IMR-90 (cell line): ENCODE measurements around the gene GNG2. TPM values are rescaled to one million over a fixed set of nuclear protein-coding genes. Genes with fewer than 3 reads are reported as not detected.
A peak's percentile ranks its signal among the peaks of the same experiment; 100 is the strongest.

ENCODE experiments used
- ATAC-seq: fragments of 200-7000 bp; cut with Tn5 transposase; 2 replicates; pipeline ENCODE4 v1.9.1; 2020; ENCODE audit warnings: low read depth, mild to moderate bottlenecking, moderate library complexity
- BruUV-seq: library from RNA; stranded (reverse); fragments of 400-500 nt; replicated peaks from 2 replicates; lab custom pipeline; 2021; lab: Mats Ljungman, UMichigan
- CTCF ChIA-PET: fragments of 300-600 bp; formaldehyde crosslinking; extraction: SDS; loops from one replicate; lab custom pipeline; 2021; ENCODE audit warnings: antibody characterized with exemption; lab: Yijun Ruan, JAX
- POLR2A ChIA-PET: fragments of 300-600 bp; sonication (Branson Sonifier 250); formaldehyde crosslinking; loops from one replicate; lab custom pipeline; 2022; ENCODE audit warnings: antibody characterized with exemption; ENCODE audit not compliant: unreplicated experiment; lab: Charles Lee
- DNase-seq: peaks from one replicate; pipeline ENCODE4 v3.0.0; 2013
- H2AFZ ChIP-seq: replicated peaks from 2 replicates; pipeline ENCODE3; 2013; ENCODE audit warnings: low read length, mild to moderate bottlenecking; ENCODE audit not compliant: poor library complexity
- H2AK5ac ChIP-seq: 2 replicates; pipeline ENCODE4 v1.6.1; 2013; ENCODE audit warnings: low read depth, low read length, inconsistent platforms
- H2AK9ac ChIP-seq: replicated peaks from 2 replicates; pipeline ENCODE3; 2013; ENCODE audit warnings: mild to moderate bottlenecking, low read depth, low read length, moderate library complexity; ENCODE audit not compliant: poor library complexity
- H2BK120ac ChIP-seq: 2 replicates; pipeline ENCODE4 v1.6.1; 2013; ENCODE audit warnings: low read depth, low read length, inconsistent platforms
- H2BK15ac ChIP-seq: 3 replicates; pipeline ENCODE4 v1.6.1; 2013; ENCODE audit warnings: low read depth, low read length, inconsistent platforms
- H2BK20ac ChIP-seq: 2 replicates; pipeline ENCODE4 v1.6.1; 2013; ENCODE audit warnings: low read depth, mild to moderate bottlenecking, inconsistent platforms, low read length, moderate library complexity
- H2BK5ac ChIP-seq: 2 replicates; pipeline ENCODE4 v1.6.1; 2013; ENCODE audit warnings: mild to moderate bottlenecking, low read depth, low read length, inconsistent platforms; ENCODE audit not compliant: poor library complexity, severe bottlenecking
- H3K14ac ChIP-seq: replicated peaks from 2 replicates; pipeline ENCODE4 v1.6.1; 2013; ENCODE audit warnings: low read depth, low read length, inconsistent platforms
- H3K18ac ChIP-seq: 2 replicates; pipeline ENCODE4 v1.6.1; 2013; ENCODE audit warnings: low read depth, low read length, control low read depth
- H3K23ac ChIP-seq: 2 replicates; pipeline ENCODE4 v1.6.1; 2013; ENCODE audit warnings: low read depth, low read length, inconsistent platforms
- H3K27ac ChIP-seq: 2 replicates; pipeline ENCODE4 v1.5.1; 2013; ENCODE audit warnings: mild to moderate bottlenecking, control low read depth, low read length; ENCODE audit not compliant: insufficient read depth
- H3K27me3 ChIP-seq: 2 replicates; pipeline ENCODE4 v1.6.1; 2013; ENCODE audit warnings: low read length; ENCODE audit not compliant: control insufficient read depth, insufficient read depth
- H3K36me3 ChIP-seq: 2 replicates; pipeline ENCODE4 v1.6.1; 2013; ENCODE audit warnings: low read length, mixed read lengths; ENCODE audit not compliant: control insufficient read depth, insufficient read depth
- H3K4ac ChIP-seq: 2 replicates; pipeline ENCODE4 v1.6.1; 2013; ENCODE audit warnings: low read depth, low read length, inconsistent platforms
- H3K4me1 ChIP-seq: 2 replicates; pipeline ENCODE4 v1.6.1; 2013; ENCODE audit warnings: low read length, mixed read lengths; ENCODE audit not compliant: control insufficient read depth, insufficient read depth
- H3K4me2 ChIP-seq: 2 replicates; pipeline ENCODE4 v1.6.1; 2013; ENCODE audit warnings: low read depth, mild to moderate bottlenecking, control low read depth, low read length, moderate library complexity
- H3K4me3 ChIP-seq: 2 replicates; pipeline ENCODE4 v1.5.1; 2013; ENCODE audit warnings: low read depth, mild to moderate bottlenecking, control low read depth, low read length, moderate library complexity; ENCODE audit not compliant: insufficient read depth
- H3K56ac ChIP-seq: 2 replicates; pipeline ENCODE4 v1.6.1; 2013; ENCODE audit warnings: low read length, inconsistent platforms; ENCODE audit not compliant: insufficient read depth; ENCODE audit errors: extremely low read depth
- H3K79me1 ChIP-seq, 2 experiments: 2 replicates each; pipeline ENCODE4 v1.6.1; 2013; ENCODE audit warnings: low read length in 2 of 2, inconsistent platforms in 1 of 2, low read depth in 1 of 2
- H3K9ac ChIP-seq: 2 replicates; pipeline ENCODE4 v1.6.1; 2013; ENCODE audit warnings: low read depth, low read length, control low read depth
- H3K9me1 ChIP-seq: 2 replicates; pipeline ENCODE4 v1.6.1; 2013; ENCODE audit warnings: low read length, inconsistent platforms; ENCODE audit not compliant: insufficient read depth
- H3K9me3 ChIP-seq: 2 replicates; pipeline ENCODE4 v1.6.1; 2013; ENCODE audit warnings: low read length; ENCODE audit not compliant: control insufficient read depth, insufficient read depth
- H4K20me1 ChIP-seq: 2 replicates; pipeline ENCODE4 v1.6.1; 2013; ENCODE audit warnings: low read length, inconsistent platforms; ENCODE audit not compliant: insufficient read depth
- H4K5ac ChIP-seq: 2 replicates; pipeline ENCODE4 v1.6.1; 2013; ENCODE audit warnings: mild to moderate bottlenecking, low read depth, low read length, control low read depth
- H4K8ac ChIP-seq, 2 experiments: 2 replicates each; pipeline ENCODE4 v1.6.1; 2013; ENCODE audit warnings: low read depth in 2 of 2, low read length in 2 of 2, control low read depth in 1 of 2, inconsistent platforms in 1 of 2
- H4K91ac ChIP-seq: 2 replicates; pipeline ENCODE4 v1.6.1; 2013; ENCODE audit warnings: low read depth, low read length, inconsistent platforms; ENCODE audit not compliant: insufficient read depth
- CEBPB ChIP-seq: IDR thresholded peaks from 2 replicates; pipeline ENCODE4 v1.6.1; 2012; ENCODE audit warnings: low read depth, low read length, improper control_type of control experiment
- CHD1 ChIP-seq: IDR thresholded peaks from 2 replicates; pipeline ENCODE4 v1.6.1; 2012; ENCODE audit warnings: low read depth, low read length, improper control_type of control experiment
- POLR2A ChIP-seq: IDR thresholded peaks from 2 replicates; pipeline ENCODE4 v1.6.1; 2012; ENCODE audit warnings: mild to moderate bottlenecking, low read depth, low read length
- RCOR1 ChIP-seq: IDR thresholded peaks from 2 replicates; pipeline ENCODE4 v1.6.1; 2012; ENCODE audit warnings: mild to moderate bottlenecking, low read length, improper control_type of control experiment; ENCODE audit not compliant: insufficient replicate concordance
- SMC3 ChIP-seq: fragments of 150-350 bp; IDR thresholded peaks from 2 replicates; pipeline ENCODE4 v1.6.1; 2016; ENCODE audit warnings: low read depth, mild to moderate bottlenecking, antibody characterized with exemption, low read length, moderate library complexity
- WGBS, 2 experiments: methylation state at CpG; one replicate each; pipeline versions ENCODE4 v1.1.5 to v1.1.7; 2013; ENCODE audit warnings: missing lambda C conversion rate in 2 of 2; ENCODE audit not compliant: insufficient read length in 1 of 2; ENCODE audit errors: extremely low coverage in 2 of 2; 5-methylcytosine and 5-hydroxymethylcytosine counted together
- dilution Hi-C: fragments of 300-500 bp; cut with HindIII; formaldehyde crosslinking; loops from one replicate; pipeline ENCODE4 v1.14.3; 2018; ENCODE audit warnings: low sequenced_read_pairs; ENCODE audit not compliant: unreplicated experiment
- in situ Hi-C: fragments of 300-500 bp; cut with MboI; formaldehyde crosslinking; loops from 3 replicates; pipeline ENCODE4 v1.14.3; 2019; ENCODE audit warnings: low sequenced_read_pairs, inconsistent platforms, mixed read lengths
- intact Hi-C: fragments of 100-400 bp; cut with micrococcal nuclease; formaldehyde crosslinking; loops from 2 replicates; pipeline ENCODE4 v1.10.0; 2022
- polyA plus RNA-seq, 3 experiments: library from polyadenylated mRNA; depleted of rRNA; stranded (reverse); fragments of >200 nt; gene quantifications; 2 replicates each; pipeline ENCODE4 v1.2.3, GENCODE V29; 2012; ENCODE audit warnings: low replicate concordance in 1 of 3
- total RNA-seq: library from RNA; depleted of rRNA; stranded (reverse); fragments of >200 nt; gene quantifications from 2 replicates; pipeline ENCODE4 v1.2.3, GENCODE V29; 2012
- TF ChIP-seq, protein P1 (sequence below): fragments of 150-350 bp; IDR thresholded peaks from 2 replicates; pipeline ENCODE4 v1.6.1; 2016; ENCODE audit warnings: low read depth, mild to moderate bottlenecking, low read length, moderate library complexity, borderline replicate concordance

The GNG2 gene
- total and polyA plus RNA-seq, 2 of the 4 experiments (the other 2 are of a cell fraction): 13.1 to 14.6 TPM

DNA sequence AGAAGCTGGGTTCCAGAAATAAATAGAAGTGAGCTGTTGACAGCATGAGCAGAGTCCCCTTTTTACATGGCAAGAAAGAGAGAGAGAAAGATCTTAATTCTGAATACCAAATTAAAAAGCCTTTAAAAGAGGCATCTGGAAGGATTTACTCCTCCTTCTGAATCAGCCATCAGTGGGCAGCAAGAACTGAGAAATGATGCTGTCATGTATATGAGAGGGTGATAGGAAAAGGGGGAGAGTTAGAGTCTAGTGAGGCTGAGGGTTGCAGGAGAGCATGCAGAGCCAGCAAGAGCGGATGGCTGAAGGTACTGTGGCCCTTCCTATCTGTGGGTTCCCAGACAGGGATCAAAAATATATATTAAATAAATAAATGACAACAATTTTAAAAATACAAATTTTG is 34.5 kb upstream of the GNG2 start:
- DNase-seq (no peak), ATAC-seq (no peak)
- Histone ChIP-seq H3K56ac (no peak overlapping the region), H3K27me3 (no peaks in the 10 kb centered on the region), H3K36me3 (no peaks in the 10 kb centered on the region), H3K14ac (no peak overlapping the region), H2BK5ac (no peak overlapping the region), H3K4ac (no peak overlapping the region), H2AFZ (no peak overlapping the region), H4K20me1 (no peaks in the 10 kb centered on the region), H2AK5ac (peak overlapping the region; percentile 18; the same call in 1 of the 2 replicates), H3K23ac (no peak overlapping the region), H3K9me3 (no peaks in the 10 kb centered on the region), H4K91ac (no peak overlapping the region), H4K8ac (no peak overlapping the region), H2AK9ac (no peak overlapping the region), H3K9ac (no peak overlapping the region), H4K5ac (no peak overlapping the region), H3K79me1 (no peaks in the 10 kb centered on the region), H3K9me1 (peaks cover 8% of the 10 kb centered on the region), H3K4me2 (no peak overlapping the region), H3K18ac (no peak overlapping the region), H2BK120ac (no peak overlapping the region), H3K27ac (no peak overlapping the region), H2BK20ac (no peak overlapping the region), H3K4me1 (peaks cover 18% of the 10 kb centered on the region), H2BK15ac (no peak overlapping the region), H3K4me3 (no peak overlapping the region)
- dilution Hi-C loops: no loop called here
- ChIA-PET CTCF (no interaction called here), POLR2A (no interaction called here)
- BruUV-seq: no TSS peak
- no CpG with 5 or more reads among the region's 1 CpG for WGBS, 2 experiments
- intact Hi-C loops: no loop called here
- in situ Hi-C loops: no loop called here
- TF ChIP-seq CEBPB (no peak), RCOR1 (no peak), CHD1 (no peak), POLR2A (no peak), SMC3 (no peak)
- TF ChIP-seq, protein P1, sequence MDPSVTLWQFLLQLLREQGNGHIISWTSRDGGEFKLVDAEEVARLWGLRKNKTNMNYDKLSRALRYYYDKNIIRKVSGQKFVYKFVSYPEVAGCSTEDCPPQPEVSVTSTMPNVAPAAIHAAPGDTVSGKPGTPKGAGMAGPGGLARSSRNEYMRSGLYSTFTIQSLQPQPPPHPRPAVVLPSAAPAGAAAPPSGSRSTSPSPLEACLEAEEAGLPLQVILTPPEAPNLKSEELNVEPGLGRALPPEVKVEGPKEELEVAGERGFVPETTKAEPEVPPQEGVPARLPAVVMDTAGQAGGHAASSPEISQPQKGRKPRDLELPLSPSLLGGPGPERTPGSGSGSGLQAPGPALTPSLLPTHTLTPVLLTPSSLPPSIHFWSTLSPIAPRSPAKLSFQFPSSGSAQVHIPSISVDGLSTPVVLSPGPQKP: no peak
